HFF-Myc (cell line): ENCODE data around the gene SALL4.

Experiments
- DNase-seq: peaks from one replicate; pipeline ENCODE4 v3.0.0-alpha.2; 2011; ENCODE audit warnings: low read depth; ENCODE audit errors: extremely low read depth
- H3K4me3 ChIP-seq: replicated peaks from 2 replicates; pipeline ENCODE4 v1.5.1; 2011; ENCODE audit warnings: low read depth, mild to moderate bottlenecking, control low read depth, low read length
- CTCF ChIP-seq: IDR thresholded peaks from 2 replicates; pipeline ENCODE4 v1.5.1; 2012; ENCODE audit warnings: mild to moderate bottlenecking, low read depth, low read length, control low read depth; ENCODE audit errors: missing control alignments

The SALL4 gene

GRCh38 chr20:51735728-51736600 lies 66.4 kb downstream of the SALL4 start:
- DNase-seq, result no peak
- H3K4me3 ChIP-seq, result no peak overlapping the region
- TF ChIP-seq CTCF, result no peak

GRCh38 chr20:51734876-51735720 lies 67.2 kb downstream of the SALL4 start:
- TF ChIP-seq CTCF, result no peak
- no peak overlapping the region for H3K4me3 ChIP-seq
- DNase-seq, result no peak

GRCh38 chr20:51733070-51733469 lies 69.3 kb downstream of the SALL4 start:
- DNase-seq, result no peak
- no peak for TF ChIP-seq CTCF
- H3K4me3 ChIP-seq, result no peak overlapping the region
